ENCODE results near the gene TMEM235.

DNA sequence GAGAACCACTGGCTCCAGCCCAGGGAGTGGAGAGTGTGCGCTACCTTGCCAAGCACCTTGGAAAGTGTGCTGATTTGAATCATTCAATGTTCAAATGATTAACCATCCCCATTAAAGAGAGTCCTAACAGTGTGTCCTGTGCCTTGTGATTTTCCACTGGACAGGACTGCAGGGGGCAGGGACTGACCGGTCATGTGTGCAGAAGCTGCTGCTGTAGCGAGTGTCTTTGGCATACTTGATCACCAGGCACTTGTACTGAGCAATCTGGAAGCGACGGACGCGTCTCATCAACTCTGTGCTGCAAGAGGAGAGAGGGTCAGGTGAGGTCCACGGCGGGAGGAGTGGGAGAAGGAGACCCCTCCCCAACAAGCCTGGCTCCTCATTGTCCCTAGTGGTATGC is 46.6 kb upstream of the TMEM235 start:
- TF ChIP-seq, protein P1, sequence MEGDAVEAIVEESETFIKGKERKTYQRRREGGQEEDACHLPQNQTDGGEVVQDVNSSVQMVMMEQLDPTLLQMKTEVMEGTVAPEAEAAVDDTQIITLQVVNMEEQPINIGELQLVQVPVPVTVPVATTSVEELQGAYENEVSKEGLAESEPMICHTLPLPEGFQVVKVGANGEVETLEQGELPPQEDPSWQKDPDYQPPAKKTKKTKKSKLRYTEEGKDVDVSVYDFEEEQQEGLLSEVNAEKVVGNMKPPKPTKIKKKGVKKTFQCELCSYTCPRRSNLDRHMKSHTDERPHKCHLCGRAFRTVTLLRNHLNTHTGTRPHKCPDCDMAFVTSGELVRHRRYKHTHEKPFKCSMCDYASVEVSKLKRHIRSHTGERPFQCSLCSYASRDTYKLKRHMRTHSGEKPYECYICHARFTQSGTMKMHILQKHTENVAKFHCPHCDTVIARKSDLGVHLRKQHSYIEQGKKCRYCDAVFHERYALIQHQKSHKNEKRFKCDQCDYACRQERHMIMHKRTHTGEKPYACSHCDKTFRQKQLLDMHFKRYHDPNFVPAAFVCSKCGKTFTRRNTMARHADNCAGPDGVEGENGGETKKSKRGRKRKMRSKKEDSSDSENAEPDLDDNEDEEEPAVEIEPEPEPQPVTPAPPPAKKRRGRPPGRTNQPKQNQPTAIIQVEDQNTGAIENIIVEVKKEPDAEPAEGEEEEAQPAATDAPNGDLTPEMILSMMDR (IDR thresholded peaks at IDR 0.05): no peak
- no peak for TF ChIP-seq EZH2 (IDR thresholded peaks at IDR 0.05)
- TF ChIP-seq EZH2phosphoT487 (IDR thresholded peaks at IDR 0.05): no peak

Data from neural progenitor cell (in vitro differentiated cells).